Panc1 (cell line): ENCODE results near the gene CACNA1C. TPM values are rescaled to one million over a fixed set of nuclear protein-coding genes. Genes with fewer than 3 reads are reported as not detected.

Source experiments
- ATAC-seq: fragments of 200-7000 bp; cut with Tn5 transposase; 2 replicates; pipeline ENCODE4 v1.9.1; 2020; ENCODE audit warnings: mild to moderate bottlenecking, moderate library complexity
- BruUV-seq: library from RNA; stranded (reverse); fragments of 400-500 nt; replicated peaks from 2 replicates; lab custom pipeline; 2021; lab: Mats Ljungman, UMichigan
- CTCF ChIA-PET: fragments of 300-600 bp; sonication (Branson Sonifier 250); formaldehyde crosslinking; loops from one replicate; lab custom pipeline; 2022; ENCODE audit warnings: antibody characterized with exemption; lab: Charles Lee
- POLR2A ChIA-PET: fragments of 300-600 bp; sonication (Branson Sonifier 250); formaldehyde crosslinking; loops from one replicate; lab custom pipeline; 2022; ENCODE audit warnings: antibody characterized with exemption; lab: Charles Lee
- DNase-seq: peaks from one replicate; pipeline ENCODE4 v3.0.0-alpha.2; 2010; ENCODE audit warnings: low read depth, low spot score
- H3K27ac ChIP-seq: 2 replicates; pipeline ENCODE4 v1.5.1; 2011; ENCODE audit warnings: mild to moderate bottlenecking, low read length, inconsistent platforms
- H3K27me3 ChIP-seq: fragments of 200-500 bp; sonication (Bioruptor generic); 2 replicates; pipeline ENCODE4 v1.6.0; 2014; ENCODE audit warnings: low read length, inconsistent platforms; ENCODE audit not compliant: control insufficient read depth, insufficient read depth
- H3K36me3 ChIP-seq: fragments of 200-500 bp; sonication (Bioruptor generic); 2 replicates; pipeline ENCODE4 v1.5.1; 2014; ENCODE audit warnings: inconsistent platforms, mild to moderate bottlenecking, low read length, moderate library complexity; ENCODE audit not compliant: control insufficient read depth, insufficient read depth
- H3K4me1 ChIP-seq: 2 replicates; pipeline ENCODE4 v1.5.1; 2011; ENCODE audit warnings: inconsistent platforms, mild to moderate bottlenecking, low read length, moderate library complexity; ENCODE audit not compliant: control insufficient read depth, insufficient read depth
- H3K4me3 ChIP-seq, 2 experiments: 2 replicates each; pipeline ENCODE4 v1.5.1; 2011 to 2012; ENCODE audit warnings: low read depth in 2 of 2, low read length in 2 of 2, mild to moderate bottlenecking in 2 of 2, inconsistent platforms in 1 of 2, moderate library complexity in 1 of 2
- H3K9me3 ChIP-seq: fragments of 200-500 bp; sonication (Bioruptor generic); 2 replicates; pipeline ENCODE4 v1.5.1; 2014; ENCODE audit warnings: low read depth, mild to moderate bottlenecking, inconsistent platforms, low read length, moderate library complexity; ENCODE audit not compliant: control insufficient read depth, insufficient read depth
- POLR2AphosphoS5 ChIP-seq: IDR thresholded peaks from 2 replicates; pipeline ENCODE4 v1.6.1; 2012; ENCODE audit warnings: mild to moderate bottlenecking, low read depth, low read length, moderate library complexity
- SIN3A ChIP-seq: IDR thresholded peaks from 2 replicates; pipeline ENCODE4 v1.6.1; 2012; ENCODE audit warnings: low read depth, mild to moderate bottlenecking, low read length, moderate library complexity, borderline replicate concordance; ENCODE audit not compliant: insufficient read depth
- TCF7L2 ChIP-seq: IDR thresholded peaks from 2 replicates; pipeline ENCODE4 v1.6.1; 2011; ENCODE audit warnings: mild to moderate bottlenecking, low read depth, low read length, inconsistent platforms
- in situ Hi-C: cut with HindIII; loops from 2 replicates; pipeline ENCODE4 v1.10.0; 2016; ENCODE audit warnings: low sequenced_read_pairs, low pct_unique_long_range_greater_than_20kb
- intact Hi-C: fragments of 100-400 bp; cut with micrococcal nuclease; formaldehyde crosslinking; loops from one replicate; pipeline ENCODE4 v1.10.0; 2022; ENCODE audit not compliant: unreplicated experiment
- total RNA-seq: library from RNA; stranded (reverse); gene quantifications from one replicate; pipeline ENCODE4 v1.2.1, GENCODE V29; 2021; ENCODE audit not compliant: unreplicated experiment
- TF ChIP-seq, protein P1 (sequence below), 2 experiments: IDR thresholded peaks; 2 replicates each; pipeline ENCODE4 v1.6.1; 2011 to 2012; ENCODE audit warnings: low read depth in 2 of 2, control low read depth in 1 of 2, low read length in 1 of 2, mild to moderate bottlenecking in 1 of 2, moderate library complexity in 1 of 2; ENCODE audit not compliant: insufficient read depth in 1 of 2
- TF ChIP-seq, protein P2 (sequence below): fragments of 450-650 bp; IDR thresholded peaks from 2 replicates; pipeline ENCODE4 v1.5.1; 2017; ENCODE audit warnings: mild to moderate bottlenecking

Gene CACNA1C
- total RNA-seq, 1 experiment from 2014 or later: 0.03 TPM

DNA sequence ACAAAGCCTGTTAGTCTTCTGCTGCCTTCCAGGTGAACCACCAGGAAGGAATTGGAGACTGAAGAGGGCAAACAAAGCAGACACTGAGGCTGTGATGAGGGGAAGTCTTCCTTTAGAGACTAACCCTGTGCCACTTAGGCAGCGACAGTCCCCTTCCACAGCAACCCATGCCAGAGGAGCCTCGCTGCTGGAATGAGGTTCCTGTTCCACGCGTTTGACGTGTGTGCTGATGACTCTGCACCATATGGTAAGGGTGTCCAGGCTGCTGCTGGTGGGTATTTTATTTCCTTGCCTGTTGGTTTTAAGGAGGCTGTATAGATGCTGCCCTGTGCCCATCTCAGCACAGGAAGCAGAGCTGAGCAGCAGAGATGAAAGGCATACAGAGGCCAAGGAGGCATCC lies 380.1 kb downstream of the CACNA1C start:
- Histone ChIP-seq H3K36me3 (no peaks in the 10 kb centered on the region), H3K4me3 (no peak overlapping the region), H3K4me1 (no peaks in the 10 kb centered on the region), H3K27ac (no peak overlapping the region), H3K9me3 (no peaks in the 10 kb centered on the region), H3K27me3 (no peaks in the 10 kb centered on the region; the same call in 1 of the 2 replicates)
- TF ChIP-seq TCF7L2 (no peak), POLR2AphosphoS5 (no peak), SIN3A (no peak)
- TF ChIP-seq, protein P1, sequence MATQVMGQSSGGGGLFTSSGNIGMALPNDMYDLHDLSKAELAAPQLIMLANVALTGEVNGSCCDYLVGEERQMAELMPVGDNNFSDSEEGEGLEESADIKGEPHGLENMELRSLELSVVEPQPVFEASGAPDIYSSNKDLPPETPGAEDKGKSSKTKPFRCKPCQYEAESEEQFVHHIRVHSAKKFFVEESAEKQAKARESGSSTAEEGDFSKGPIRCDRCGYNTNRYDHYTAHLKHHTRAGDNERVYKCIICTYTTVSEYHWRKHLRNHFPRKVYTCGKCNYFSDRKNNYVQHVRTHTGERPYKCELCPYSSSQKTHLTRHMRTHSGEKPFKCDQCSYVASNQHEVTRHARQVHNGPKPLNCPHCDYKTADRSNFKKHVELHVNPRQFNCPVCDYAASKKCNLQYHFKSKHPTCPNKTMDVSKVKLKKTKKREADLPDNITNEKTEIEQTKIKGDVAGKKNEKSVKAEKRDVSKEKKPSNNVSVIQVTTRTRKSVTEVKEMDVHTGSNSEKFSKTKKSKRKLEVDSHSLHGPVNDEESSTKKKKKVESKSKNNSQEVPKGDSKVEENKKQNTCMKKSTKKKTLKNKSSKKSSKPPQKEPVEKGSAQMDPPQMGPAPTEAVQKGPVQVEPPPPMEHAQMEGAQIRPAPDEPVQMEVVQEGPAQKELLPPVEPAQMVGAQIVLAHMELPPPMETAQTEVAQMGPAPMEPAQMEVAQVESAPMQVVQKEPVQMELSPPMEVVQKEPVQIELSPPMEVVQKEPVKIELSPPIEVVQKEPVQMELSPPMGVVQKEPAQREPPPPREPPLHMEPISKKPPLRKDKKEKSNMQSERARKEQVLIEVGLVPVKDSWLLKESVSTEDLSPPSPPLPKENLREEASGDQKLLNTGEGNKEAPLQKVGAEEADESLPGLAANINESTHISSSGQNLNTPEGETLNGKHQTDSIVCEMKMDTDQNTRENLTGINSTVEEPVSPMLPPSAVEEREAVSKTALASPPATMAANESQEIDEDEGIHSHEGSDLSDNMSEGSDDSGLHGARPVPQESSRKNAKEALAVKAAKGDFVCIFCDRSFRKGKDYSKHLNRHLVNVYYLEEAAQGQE (IDR thresholded peaks at IDR 0.05; ENCODE audit: insufficient read depth in 1 of 2, low read depth in 2 of 2, low read length in 1 of 2): no peak
- TF ChIP-seq, protein P2, sequence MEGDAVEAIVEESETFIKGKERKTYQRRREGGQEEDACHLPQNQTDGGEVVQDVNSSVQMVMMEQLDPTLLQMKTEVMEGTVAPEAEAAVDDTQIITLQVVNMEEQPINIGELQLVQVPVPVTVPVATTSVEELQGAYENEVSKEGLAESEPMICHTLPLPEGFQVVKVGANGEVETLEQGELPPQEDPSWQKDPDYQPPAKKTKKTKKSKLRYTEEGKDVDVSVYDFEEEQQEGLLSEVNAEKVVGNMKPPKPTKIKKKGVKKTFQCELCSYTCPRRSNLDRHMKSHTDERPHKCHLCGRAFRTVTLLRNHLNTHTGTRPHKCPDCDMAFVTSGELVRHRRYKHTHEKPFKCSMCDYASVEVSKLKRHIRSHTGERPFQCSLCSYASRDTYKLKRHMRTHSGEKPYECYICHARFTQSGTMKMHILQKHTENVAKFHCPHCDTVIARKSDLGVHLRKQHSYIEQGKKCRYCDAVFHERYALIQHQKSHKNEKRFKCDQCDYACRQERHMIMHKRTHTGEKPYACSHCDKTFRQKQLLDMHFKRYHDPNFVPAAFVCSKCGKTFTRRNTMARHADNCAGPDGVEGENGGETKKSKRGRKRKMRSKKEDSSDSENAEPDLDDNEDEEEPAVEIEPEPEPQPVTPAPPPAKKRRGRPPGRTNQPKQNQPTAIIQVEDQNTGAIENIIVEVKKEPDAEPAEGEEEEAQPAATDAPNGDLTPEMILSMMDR: no peak
- intact Hi-C loops: no loop called here
- ATAC-seq: no peak
- CTCF ChIA-PET: no interaction called here
- in situ Hi-C loops: no loop called here
- BruUV-seq: no TSS peak
- POLR2A ChIA-PET: no interaction called here
- DNase-seq: no peak

DNA sequence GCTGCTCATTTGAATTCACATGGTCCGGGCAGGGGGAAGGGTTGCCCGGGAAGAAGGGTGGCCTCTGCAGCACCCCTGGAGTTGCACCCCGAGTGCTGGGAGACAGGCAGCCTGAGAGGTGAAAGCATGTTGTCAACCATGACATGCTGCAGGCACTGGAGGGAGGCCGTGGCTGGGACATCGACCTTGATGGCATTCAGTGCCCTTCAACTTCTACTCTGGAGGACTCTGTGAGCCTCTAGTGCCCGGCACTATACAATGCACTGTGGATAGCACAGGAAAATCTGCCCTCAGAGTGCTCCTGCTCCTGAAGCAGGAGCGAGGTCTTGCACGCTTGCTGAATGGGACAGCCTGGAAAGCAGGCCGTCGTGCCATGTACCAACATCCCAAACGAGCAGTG lies 382.7 kb downstream of the CACNA1C start:
- Histone ChIP-seq H3K27me3 (no peaks in the 10 kb centered on the region; the same call in 1 of the 2 replicates), H3K9me3 (no peaks in the 10 kb centered on the region), H3K27ac (no peak overlapping the region), H3K4me3 (no peak overlapping the region), H3K4me1 (no peaks in the 10 kb centered on the region), H3K36me3 (no peaks in the 10 kb centered on the region)
- no peak for TF ChIP-seq SIN3A
- TF ChIP-seq POLR2AphosphoS5: no peak
- TF ChIP-seq TCF7L2: no peak
- TF ChIP-seq, protein P2: no peak
- TF ChIP-seq, protein P1 (IDR thresholded peaks at IDR 0.05; ENCODE audit: insufficient read depth in 1 of 2, low read depth in 2 of 2, low read length in 1 of 2): no peak
- in situ Hi-C loops (no loop called here), intact Hi-C loops (no loop called here)
- CTCF ChIA-PET: no interaction called here
- POLR2A ChIA-PET: no interaction called here
- BruUV-seq: no TSS peak
- DNase-seq: no peak
- ATAC-seq: no peak
